NCI-H1436 (cell line): ENCODE results near the gene SBK2.

Experiments used
- DNase-seq: peaks from one replicate; lab custom pipeline; 2025; lab: John Stamatoyannopoulos, UW

The SBK2 gene

GRCh38 chr19:55554741-55555152 lies 17.8 kb upstream of the SBK2 start:
- no peak for DNase-seq

GRCh38 chr19:55554302-55554701 lies 17.4 kb upstream of the SBK2 start:
- no peak for DNase-seq

- no peak for DNase-seq
Measured at GRCh38 chr19:55553217-55554182, 16.6 kb upstream of the SBK2 start.

DNA sequence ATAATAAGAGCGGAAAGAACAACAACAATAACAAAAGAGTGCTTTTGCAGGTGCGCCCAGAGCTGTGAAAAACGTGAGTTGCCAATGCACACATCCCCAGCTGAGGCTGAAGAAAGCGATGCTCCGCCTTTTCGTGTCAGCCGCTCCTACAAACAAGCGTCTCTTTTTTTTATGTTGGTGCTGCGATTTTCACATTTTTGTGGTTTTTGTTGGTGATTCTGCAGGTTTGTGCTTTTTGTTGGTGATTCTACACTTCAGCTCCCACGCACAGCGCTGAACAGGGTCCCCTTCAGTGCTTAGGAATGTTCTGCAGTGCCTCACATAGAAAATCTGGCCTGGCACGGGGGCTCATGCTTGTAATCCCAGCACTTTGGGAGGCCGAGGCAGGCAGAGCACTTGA lies 15.7 kb upstream of the SBK2 start:
- DNase-seq = no peak

GRCh38 chr19:55552206-55552605 lies 15.3 kb upstream of the SBK2 start:
- DNase-seq = no peak

GRCh38 chr19:55550321-55550650 lies 13.4 kb upstream of the SBK2 start:
- DNase-seq = no peak

DNA sequence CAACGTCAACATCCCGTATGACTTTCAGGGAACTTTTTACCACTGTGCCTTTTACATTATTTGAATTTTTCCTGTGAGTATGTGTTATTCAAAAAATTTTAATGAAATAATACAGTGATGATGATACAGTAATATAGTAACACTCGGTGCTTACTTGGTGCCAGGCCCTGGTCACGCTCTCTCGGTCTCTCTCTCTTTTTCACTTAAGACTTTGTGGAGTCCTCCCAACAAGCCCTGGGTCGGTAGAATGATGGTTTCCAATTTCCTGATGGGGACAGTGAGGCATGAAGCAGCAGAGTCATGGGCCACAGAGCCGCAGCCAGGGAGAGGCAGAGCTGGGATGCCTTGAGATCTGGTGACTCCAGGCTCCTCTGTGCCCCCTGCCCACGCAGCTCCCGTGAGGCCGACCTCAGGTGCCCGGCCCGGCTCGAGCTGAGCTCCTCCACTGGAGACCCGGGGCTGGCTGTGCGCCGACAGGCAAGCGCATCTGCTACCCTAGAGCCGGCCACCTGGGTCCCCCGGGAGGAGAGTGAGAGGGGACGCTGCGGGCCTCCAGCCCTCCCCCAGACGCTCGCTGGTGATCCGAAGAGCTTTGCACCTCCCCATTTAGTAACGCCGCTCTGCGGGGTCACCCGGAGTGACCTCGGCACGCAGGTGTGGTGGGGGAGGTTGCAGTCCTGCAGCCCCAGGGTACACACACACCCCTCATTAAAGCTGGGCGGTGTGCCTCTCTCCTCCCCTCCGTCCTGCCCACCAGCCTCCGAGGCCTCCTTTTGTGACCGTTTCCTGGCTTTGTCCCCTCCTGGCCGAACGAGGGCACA lies 12.8 kb upstream of the SBK2 start:
- DNase-seq = peak; percentile 66

DNA sequence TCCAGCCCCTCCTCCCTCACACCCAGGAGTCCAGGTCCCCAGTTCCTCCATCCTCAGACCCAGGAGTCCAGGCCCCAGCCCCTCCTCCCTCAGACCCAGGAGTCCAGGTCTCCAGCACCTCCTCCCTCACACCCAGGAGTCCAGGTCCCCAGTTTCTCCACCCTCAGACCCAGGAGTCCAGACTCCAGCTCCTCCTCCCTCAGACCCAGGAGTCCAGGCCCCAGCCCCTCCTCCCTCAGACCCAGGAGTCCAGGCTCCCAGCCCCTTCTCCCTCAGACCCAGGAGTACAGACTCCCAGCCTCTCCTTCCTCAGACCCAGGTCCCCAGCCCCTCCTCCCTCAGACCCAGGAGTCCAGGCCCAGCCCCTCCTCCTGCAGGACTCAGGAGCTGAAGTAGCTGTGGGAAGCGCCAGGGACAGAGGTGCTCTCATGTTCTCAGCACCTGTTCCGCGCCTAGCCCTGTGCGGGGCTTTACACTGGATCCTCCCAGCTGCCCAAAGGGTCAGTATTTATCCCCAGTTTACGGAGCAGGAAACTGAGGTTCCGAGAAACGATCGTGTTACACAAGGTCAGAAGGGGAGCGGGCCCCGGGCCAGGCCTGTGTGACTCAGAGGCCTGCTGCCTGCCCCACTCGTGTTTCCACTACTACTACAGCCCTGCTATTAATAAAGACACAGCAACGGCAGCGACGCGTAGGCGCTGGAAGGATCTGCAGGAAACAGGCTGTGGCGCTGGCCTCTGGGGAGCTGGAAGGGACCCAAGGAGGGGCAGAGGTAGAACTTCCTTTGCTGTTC lies 10.1 kb upstream of the SBK2 start:
- DNase-seq = no peak

DNA sequence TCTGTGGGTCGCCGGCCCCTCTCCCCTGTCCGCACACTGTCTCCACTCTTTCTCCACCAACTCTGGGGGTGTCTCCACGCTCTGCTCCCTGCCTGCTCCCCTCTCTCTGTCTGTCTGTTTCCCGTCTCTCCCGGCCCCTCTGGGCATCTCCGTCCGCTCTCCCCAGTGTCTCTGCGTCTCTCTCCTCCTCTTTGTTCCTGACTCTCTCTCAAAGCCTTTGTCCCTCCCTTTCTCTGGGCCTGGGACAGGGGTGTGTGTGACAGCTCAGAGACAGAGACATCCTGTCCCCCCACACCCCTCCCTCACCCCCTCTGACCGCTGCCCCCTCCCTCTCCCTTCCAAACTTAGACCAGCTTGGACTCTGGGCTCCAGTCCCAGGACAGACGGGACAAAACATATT lies 9.1 kb upstream of the SBK2 start:
- DNase-seq = no peak

DNA sequence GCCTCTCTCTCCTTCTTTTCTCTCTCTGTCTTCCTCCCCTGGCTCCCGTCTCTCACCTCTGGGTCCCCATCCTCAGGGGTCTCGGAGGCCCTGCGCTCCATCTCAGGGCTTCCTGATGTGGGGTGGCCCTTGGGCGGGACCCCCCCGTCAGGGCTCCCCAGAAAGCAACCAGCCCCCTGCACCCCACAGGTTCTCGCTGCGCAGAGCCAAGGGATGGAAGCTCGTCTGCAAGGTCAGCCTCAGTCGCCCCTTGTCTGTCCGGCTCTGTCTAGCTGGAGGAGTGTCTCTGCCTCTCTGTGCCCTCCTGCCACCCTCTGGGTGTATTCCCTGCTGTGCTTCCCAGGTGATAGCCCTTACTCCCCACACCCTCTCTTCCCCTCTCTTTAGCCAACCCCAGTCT lies 8.5 kb upstream of the SBK2 start, which contains the start of gene SBK3:
Gene SBK3 (minus strand): TSS at position 101 of the 400 bp plus-strand sequence. CDS start 0 bp downstream, at position 101.
- no peak for DNase-seq

DNA sequence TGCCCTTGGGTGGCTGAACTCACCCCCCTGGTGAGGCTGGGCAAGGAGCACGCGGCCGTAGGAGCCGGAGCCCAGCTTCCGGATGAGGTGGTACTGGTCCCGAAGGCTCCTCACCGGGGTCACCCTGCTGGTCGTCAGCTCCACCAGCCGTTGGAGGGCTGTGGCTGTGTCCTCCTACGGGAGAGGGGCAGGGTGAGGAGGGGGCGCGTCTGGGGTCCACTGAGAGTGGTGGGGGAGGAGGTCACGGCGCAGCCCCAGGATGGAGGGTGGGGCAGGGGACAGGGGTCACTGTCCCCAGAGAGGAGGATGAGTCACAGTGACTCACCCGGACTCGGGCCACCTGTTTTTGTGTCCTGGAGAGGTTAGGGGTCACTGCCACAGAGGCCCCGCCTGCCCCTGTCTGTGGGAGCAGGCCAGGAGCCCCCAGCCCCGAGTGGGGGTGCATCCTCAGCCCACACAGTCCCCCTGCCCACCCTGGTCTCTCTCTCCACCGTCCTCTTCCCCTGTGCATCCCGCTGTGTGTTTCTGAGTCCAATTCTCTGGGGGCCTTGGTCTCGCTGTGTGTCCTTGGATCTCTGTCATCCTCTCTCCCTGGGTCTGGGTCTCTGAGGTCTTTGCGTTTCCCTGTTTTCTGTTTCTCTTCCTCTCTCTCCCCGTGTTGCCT lies 8.0 kb upstream of the SBK2 start:
- no peak for DNase-seq

GRCh38 chr19:55544014-55544413 lies 7.1 kb upstream of the SBK2 start:
- DNase-seq = no peak

DNA sequence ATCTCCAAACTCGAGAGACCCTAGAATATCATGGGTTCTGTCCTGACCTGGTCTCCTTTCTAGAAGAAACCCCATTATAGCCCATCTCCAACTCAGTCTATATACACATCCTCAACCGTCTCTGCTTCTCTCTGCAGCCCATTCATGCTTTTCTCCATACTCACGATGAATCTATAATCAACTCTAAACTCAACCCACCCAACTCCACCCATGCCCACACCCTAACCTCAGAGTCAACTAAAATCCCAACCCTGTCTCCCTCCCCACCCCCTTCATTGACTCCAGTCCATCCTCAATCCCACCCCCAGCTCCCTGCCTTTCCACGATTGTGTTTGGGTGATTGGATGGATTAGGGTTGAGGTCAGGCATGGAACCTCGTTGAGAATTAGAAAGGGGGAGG lies 6.6 kb upstream of the SBK2 start:
- no peak for DNase-seq

DNA sequence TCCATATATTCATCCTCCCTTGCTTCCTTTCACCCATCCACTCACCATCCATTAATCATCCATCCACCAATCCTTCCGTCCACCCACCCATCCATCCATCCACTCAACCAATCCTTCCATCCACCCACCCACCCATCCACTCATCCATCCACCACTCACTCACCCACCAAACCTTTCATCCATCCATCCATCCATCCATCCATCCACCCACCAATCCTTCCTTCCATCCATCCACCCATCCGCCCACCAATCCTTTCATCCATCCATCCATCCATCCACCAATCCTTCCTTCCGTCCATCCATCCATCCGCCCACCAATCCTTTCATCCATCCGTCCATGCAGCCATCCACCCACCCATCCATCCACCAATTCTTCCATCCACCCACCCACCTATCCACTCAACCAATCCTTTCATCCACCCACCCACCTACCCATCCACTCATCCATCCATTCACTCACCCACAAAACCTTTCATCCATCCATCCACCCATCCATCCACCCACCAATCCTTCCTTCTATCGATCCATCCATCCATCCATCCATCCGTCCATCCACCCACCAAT lies 5.4 kb upstream of the SBK2 start:
- DNase-seq = no peak

DNA sequence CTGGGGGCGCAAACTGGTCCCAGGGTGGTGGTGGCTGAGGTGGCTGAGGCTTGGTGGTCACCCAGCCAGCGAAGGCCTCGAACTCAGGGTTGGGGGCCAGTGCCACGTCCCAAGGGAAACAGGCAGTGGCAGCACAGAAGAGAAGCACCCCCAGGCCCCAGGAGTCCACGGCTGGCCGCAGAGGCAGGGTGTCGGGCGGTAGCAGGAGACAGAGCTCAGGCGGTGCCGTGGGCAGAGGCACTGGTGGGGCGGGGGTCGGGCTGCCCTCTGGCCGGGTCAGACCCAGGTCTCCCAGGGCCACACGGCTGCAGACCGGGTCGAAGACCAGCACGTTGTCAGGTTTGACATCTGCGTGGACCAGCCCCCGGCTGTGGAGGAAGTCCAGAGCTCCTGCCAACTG lies 4.2 kb upstream of the SBK2 start:
- no peak for DNase-seq

GRCh38 chr19:55540619-55541018 lies 3.7 kb upstream of the SBK2 start:
- no peak for DNase-seq

DNA sequence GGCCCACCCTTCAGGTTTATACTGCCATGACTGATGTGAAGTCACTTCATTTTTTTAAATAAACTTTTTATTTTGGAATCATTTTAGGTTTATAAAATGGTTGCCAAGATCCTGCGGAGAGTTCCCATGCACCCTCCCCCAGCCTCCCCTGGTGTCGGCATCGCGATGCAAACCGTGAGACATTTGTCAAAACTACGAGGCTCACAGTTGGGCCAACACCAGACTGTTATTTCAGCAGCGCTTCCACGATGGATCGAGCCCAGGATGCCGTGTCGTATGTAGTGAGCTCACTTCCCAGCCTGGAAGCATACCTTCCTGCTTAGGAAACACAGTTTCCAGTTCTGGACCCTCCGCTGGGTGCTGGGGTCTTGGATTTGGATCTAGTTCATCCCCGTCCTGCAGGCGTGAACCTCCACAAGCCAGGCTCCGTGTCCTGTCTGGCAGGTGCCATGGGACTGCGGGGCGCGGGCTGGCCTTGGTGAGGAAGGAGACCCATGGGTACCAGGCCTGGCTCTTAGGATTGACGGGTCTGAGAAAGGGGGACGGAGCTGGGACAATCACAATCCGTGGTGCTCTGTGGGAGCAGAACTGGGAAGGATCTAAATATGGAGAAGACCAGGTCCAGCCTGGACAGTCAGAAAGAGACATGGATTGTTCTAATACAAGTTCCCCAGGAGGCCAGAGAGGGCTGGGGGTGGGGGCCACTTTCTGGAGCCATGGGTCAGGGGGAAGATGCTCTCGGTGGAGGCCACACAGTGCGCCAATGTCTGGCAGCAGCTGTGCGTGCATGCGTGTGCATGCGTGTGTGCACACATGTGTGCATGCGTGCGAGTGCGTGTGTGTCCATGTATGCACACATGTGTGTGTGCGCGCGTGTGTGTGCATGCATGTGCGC lies 2.4 kb upstream of the SBK2 start:
- no peak for DNase-seq

- DNase-seq = no peak
Measured at GRCh38 chr19:55538132-55538531, 1.2 kb upstream of the SBK2 start.

- no peak for DNase-seq
Measured at GRCh38 chr19:55537741-55538111, 793 bp upstream of the SBK2 start.

- DNase-seq = no peak
Measured at GRCh38 chr19:55536366-55536765, 567 bp downstream of the SBK2 start.
